Tongue (tissue), 2 donors: Measurements from ENCODE around the gene CASKIN2. TPM values are rescaled to one million over a fixed set of nuclear protein-coding genes. Genes with fewer than 3 reads are reported as not detected.
"Not testable (repeated sequence)": the region's sequence is repeated elsewhere in the genome, so short reads cannot be mapped to it uniquely, and the experiment has no call there.

Experiments used
- DNase-seq: peaks from one replicate; pipeline ENCODE4 v3.0.0-alpha.2; 2015
- total RNA-seq: library from RNA; depleted of rRNA; stranded (reverse); fragments of >200 nt; gene quantifications from one replicate; pipeline ENCODE4 v1.2.3, GENCODE V29; 2014

CASKIN2 gene
- total RNA-seq, 1 donor from 2014 or later = 22.4 TPM

GRCh38 chr17:75546181-75546580 lies 30.8 kb upstream of the CASKIN2 start:
- DNase-seq = no peak

- DNase-seq = no peak
Observed at GRCh38 chr17:75544250-75544649, 28.9 kb upstream of the CASKIN2 start.

GRCh38 chr17:75542728-75543336 lies 27.5 kb upstream of the CASKIN2 start:
- no peak for DNase-seq

GRCh38 chr17:75542229-75542628 lies 26.9 kb upstream of the CASKIN2 start:
- DNase-seq = no peak

GRCh38 chr17:75540923-75541503 lies 25.7 kb upstream of the CASKIN2 start:
- DNase-seq = no peak

GRCh38 chr17:75539967-75540729 lies 24.8 kb upstream of the CASKIN2 start:
- DNase-seq = no peak

GRCh38 chr17:75536366-75536765 lies 21.0 kb upstream of the CASKIN2 start:
- DNase-seq = no peak

GRCh38 chr17:75535871-75536270 lies 20.5 kb upstream of the CASKIN2 start:
- DNase-seq = no peak

GRCh38 chr17:75535119-75535537 lies 19.8 kb upstream of the CASKIN2 start:
- peak; percentile 41 for DNase-seq

- DNase-seq = no peak
Observed at GRCh38 chr17:75531721-75532072, 16.4 kb upstream of the CASKIN2 start.

GRCh38 chr17:75530837-75531720 lies 15.7 kb upstream of the CASKIN2 start:
- no peak for DNase-seq

- no peak for DNase-seq
Observed at GRCh38 chr17:75526555-75527270, 11.4 kb upstream of the CASKIN2 start.

GRCh38 chr17:75525806-75526554 lies 10.6 kb upstream of the CASKIN2 start:
- DNase-seq = no peak

GRCh38 chr17:75524970-75525805 lies 9.9 kb upstream of the CASKIN2 start, which contains the start of gene LLGL2:
Gene LLGL2 (plus strand): TSS chr17:75525697. CDS start chr17:75543427, 17,730 bp downstream.
- peak; percentile 85 for DNase-seq

- DNase-seq = no peak
Observed at GRCh38 chr17:75524269-75524969, 9.1 kb upstream of the CASKIN2 start.

GRCh38 chr17:75523647-75524046 lies 8.3 kb upstream of the CASKIN2 start:
- DNase-seq = no peak

GRCh38 chr17:75521951-75522727 lies 6.8 kb upstream of the CASKIN2 start:
- no peak for DNase-seq

GRCh38 chr17:75521290-75521689 lies 6.0 kb upstream of the CASKIN2 start:
- DNase-seq = no peak

- DNase-seq = not testable (repeated sequence)
Observed at GRCh38 chr17:75520413-75520812, 5.1 kb upstream of the CASKIN2 start.
